Peyer's patch (tissue), 4 donors: ENCODE data around the gene EPOP. TPM values are rescaled to one million over a fixed set of nuclear protein-coding genes. Genes with fewer than 3 reads are reported as not detected.

Source experiments
- DNase-seq, 3 donors: peaks; one replicate each; pipeline ENCODE4 v3.0.0-alpha.2; 2017 to 2019
- H3K27ac ChIP-seq, 4 donors: fragments of 200-600 bp; sonication (generic); one replicate each; pipeline ENCODE4 v1.5.1; 2016 to 2019
- H3K27me3 ChIP-seq, 2 donors: fragments of 200-600 bp; sonication (generic); one replicate each; pipeline ENCODE4 v1.5.1; 2019
- H3K36me3 ChIP-seq, 3 donors: fragments of 200-600 bp; sonication (generic); one replicate each; pipeline ENCODE4 v1.5.1; 2016 to 2019
- H3K4me1 ChIP-seq, 4 donors: fragments of 200-600 bp; sonication (generic); one replicate each; pipeline ENCODE4 v1.5.1; 2016 to 2019
- H3K4me3 ChIP-seq, 4 donors: fragments of 200-600 bp; sonication (generic); 1 replicate in 3 of 4; 2 replicates in 1 of 4; pipeline ENCODE4 v1.5.1; 2016 to 2019; ENCODE audit warnings: mild to moderate bottlenecking in 1 of 4
- H3K9me3 ChIP-seq, 4 donors: fragments of 200-600 bp; sonication (generic); one replicate each; pipeline ENCODE4 v1.5.1; 2016 to 2019; ENCODE audit warnings: mild to moderate bottlenecking in 1 of 4
- CTCF ChIP-seq, 6 experiments: fragments of 450-650 bp in 4 of 6; fragments of 200-600 bp in 2 of 6; sonication (generic) in 1 of 6; IDR thresholded peaks; one replicate each; pipeline ENCODE4 v1.5.1; 2017 to 2019; ENCODE audit warnings: antibody characterized with exemption in 6 of 6, mild to moderate bottlenecking in 3 of 6, moderate library complexity in 1 of 6
- POLR2A ChIP-seq, 2 donors: fragments of 450-650 bp; IDR thresholded peaks; one replicate each; pipeline ENCODE4 v1.5.1; 2017; ENCODE audit warnings: antibody characterized with exemption in 2 of 2, mild to moderate bottlenecking in 2 of 2, moderate library complexity in 2 of 2
- total RNA-seq, 4 donors: library from RNA; depleted of rRNA; stranded (reverse); fragments of >200 nt; gene quantifications; one replicate each; pipeline ENCODE4 v1.1.0, GENCODE V29; 2016

The EPOP gene
- total RNA-seq, 4 donors from 2014 or later: 0.54 to 3.3 TPM; not detected in 2

GRCh38 chr17:38698760-38699159, 24.0 kb upstream of the EPOP start:
- Histone ChIP-seq H3K4me3 (no peak overlapping the region), H3K9me3 (no peaks in the 10 kb centered on the region), H3K27me3 (no peaks in the 10 kb centered on the region), H3K36me3 (no peaks in the 10 kb centered on the region), H3K4me1 (peaks cover 0 to 24% (median 4%) of the 10 kb centered on the region in 4 donors), H3K27ac (no peak overlapping the region)
- no peak for DNase-seq
- no peak for TF ChIP-seq CTCF (IDR thresholded peaks at IDR 0.05)
- no peak for TF ChIP-seq POLR2A (IDR thresholded peaks at IDR 0.05)

GRCh38 chr17:38697061-38697820, 22.5 kb upstream of the EPOP start:
- Histone ChIP-seq H3K36me3 (no peaks in the 10 kb centered on the region), H3K9me3 (no peaks in the 10 kb centered on the region), H3K27ac (no peak overlapping the region), H3K27me3 (no peaks in the 10 kb centered on the region), H3K4me3 (no peak overlapping the region), H3K4me1 (peaks cover 0 to 28% (median 4%) of the 10 kb centered on the region in 4 donors)
- no peak for DNase-seq
- TF ChIP-seq CTCF (IDR thresholded peaks at IDR 0.05) (no peak), POLR2A (IDR thresholded peaks at IDR 0.05) (no peak)

GRCh38 chr17:38693700-38694329, 19.1 kb upstream of the EPOP start:
- no peak for TF ChIP-seq CTCF (IDR thresholded peaks at IDR 0.05)
- TF ChIP-seq POLR2A (IDR thresholded peaks at IDR 0.05): no peak
- H3K36me3 ChIP-seq: no peaks in the 10 kb centered on the region
- no peaks in the 10 kb centered on the region for H3K9me3 ChIP-seq
- no peak overlapping the region for H3K4me3 ChIP-seq
- no peaks in the 10 kb centered on the region for H3K27me3 ChIP-seq
- H3K27ac ChIP-seq: peak overlapping the region; percentile 3 to 63 (median 28)
- peak in 2 of 3 donors; percentile 36 to 77 for DNase-seq
- peaks cover 0 to 14% (median 0%) of the 10 kb centered on the region in 4 donors for H3K4me1 ChIP-seq

GRCh38 chr17:38691154-38691553, 16.4 kb upstream of the EPOP start:
- no peaks in the 10 kb centered on the region for H3K9me3 ChIP-seq
- H3K4me3 ChIP-seq: no peak overlapping the region
- H3K36me3 ChIP-seq: no peaks in the 10 kb centered on the region
- H3K27me3 ChIP-seq: no peaks in the 10 kb centered on the region
- TF ChIP-seq POLR2A (IDR thresholded peaks at IDR 0.05) (no peak), CTCF (IDR thresholded peaks at IDR 0.05) (no peak)
- no peak for DNase-seq
- H3K4me1 ChIP-seq: peaks cover 0 to 14% (median 0%) of the 10 kb centered on the region in 4 donors
- no peak overlapping the region for H3K27ac ChIP-seq

- H3K27ac ChIP-seq: no peak overlapping the region
- H3K9me3 ChIP-seq: no peaks in the 10 kb centered on the region
- H3K4me3 ChIP-seq: no peak overlapping the region
- no peaks in the 10 kb centered on the region for H3K36me3 ChIP-seq
- DNase-seq: no peak
- TF ChIP-seq POLR2A (IDR thresholded peaks at IDR 0.05): no peak
- no peak for TF ChIP-seq CTCF (IDR thresholded peaks at IDR 0.05)
- H3K4me1 ChIP-seq: peaks cover 0 to 14% (median 0%) of the 10 kb centered on the region in 4 donors
- H3K27me3 ChIP-seq: no peaks in the 10 kb centered on the region
These were observed 15.6 kb upstream of the EPOP start for GRCh38 chr17:38690386-38690785.
